Neutrophil (primary cell): Measurements from ENCODE around the gene TMEM51.

Source experiments
- H3K27ac ChIP-seq: fragments of 200-600 bp; sonication (generic); 2 replicates; pipeline ENCODE4 v1.5.1; 2016; ENCODE audit warnings: mild to moderate bottlenecking, moderate library complexity
- H3K27me3 ChIP-seq: fragments of 200-600 bp; sonication (generic); 2 replicates; pipeline ENCODE4 v1.6.0; 2016; ENCODE audit warnings: mild to moderate bottlenecking
- H3K36me3 ChIP-seq: fragments of 200-600 bp; sonication (generic); 2 replicates; pipeline ENCODE4 v1.5.1; 2017
- H3K4me1 ChIP-seq, 2 experiments: fragments of 200-600 bp in 1 of 2; sonication (generic) in 1 of 2; 1 replicate in 1 of 2; 2 replicates in 1 of 2; pipeline versions ENCODE4 v1.5.1 to v1.6.1; 2013 to 2016; ENCODE audit warnings: low read depth in 1 of 2, low read length in 1 of 2, mild to moderate bottlenecking in 1 of 2, moderate library complexity in 1 of 2; ENCODE audit not compliant: control insufficient read depth in 1 of 2, insufficient read depth in 1 of 2
- H3K4me3 ChIP-seq, 2 experiments: fragments of 200-600 bp in 1 of 2; sonication (generic) in 1 of 2; 1 replicate in 1 of 2; 2 replicates in 1 of 2; pipeline ENCODE4 v1.5.1; 2013 to 2016; ENCODE audit warnings: low read depth in 1 of 2, low read length in 1 of 2, mild to moderate bottlenecking in 1 of 2, moderate library complexity in 1 of 2
- H3K9me3 ChIP-seq: fragments of 200-600 bp; sonication (generic); 2 replicates; pipeline ENCODE4 v1.5.1; 2016
- CTCF ChIP-seq: fragments of 200-600 bp; sonication (generic); IDR thresholded peaks from 2 replicates; pipeline ENCODE4 v1.5.1; 2016; ENCODE audit warnings: antibody characterized with exemption

The TMEM51 gene

DNA sequence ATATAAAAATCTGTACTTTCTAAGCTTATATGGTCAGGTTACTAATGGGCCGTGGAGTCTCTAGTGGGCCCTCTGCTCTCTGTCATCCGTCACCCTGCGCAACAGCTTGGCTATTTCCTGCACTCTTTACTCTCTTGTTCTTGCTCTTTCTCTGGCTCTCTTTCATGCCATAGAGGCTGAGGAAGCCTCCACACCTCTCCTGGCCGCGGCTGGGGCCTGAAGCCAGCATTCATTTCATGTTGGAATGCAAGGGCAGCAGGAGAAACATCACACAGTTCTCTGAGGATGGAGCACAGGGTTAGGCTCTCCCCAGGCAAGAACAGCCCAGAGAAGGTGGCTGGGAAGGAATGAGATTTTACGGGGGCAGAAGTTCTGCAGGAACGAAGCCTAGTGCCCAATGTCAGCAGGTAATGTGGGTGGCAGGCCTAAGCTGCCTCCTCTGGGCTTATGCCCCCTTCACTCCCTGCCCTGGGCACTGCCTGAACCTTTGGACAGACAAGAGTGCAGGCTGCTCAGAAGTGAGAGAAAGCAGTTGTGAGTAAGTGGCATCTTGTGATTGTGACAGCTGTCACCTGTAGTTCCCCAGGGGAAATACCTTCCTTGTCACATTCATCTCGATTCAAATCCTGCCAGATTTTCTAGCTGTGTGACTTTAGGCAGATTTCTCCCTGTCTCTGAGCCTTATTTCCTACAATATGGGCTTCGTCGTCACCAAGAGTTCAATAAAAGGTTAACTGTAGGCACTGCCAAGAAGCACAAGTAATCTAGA, 89.9 kb downstream of the TMEM51 start:
- Histone ChIP-seq H3K27me3 (peaks cover 17% of the 10 kb centered on the region), H3K27ac (no peak overlapping the region), H3K36me3 (no peaks in the 10 kb centered on the region), H3K9me3 (no peaks in the 10 kb centered on the region), H3K4me3 (no peak overlapping the region), H3K4me1 (peaks cover 28 to 31% of the 10 kb centered on the region in 2 experiments)
- TF ChIP-seq CTCF: no peak

DNA sequence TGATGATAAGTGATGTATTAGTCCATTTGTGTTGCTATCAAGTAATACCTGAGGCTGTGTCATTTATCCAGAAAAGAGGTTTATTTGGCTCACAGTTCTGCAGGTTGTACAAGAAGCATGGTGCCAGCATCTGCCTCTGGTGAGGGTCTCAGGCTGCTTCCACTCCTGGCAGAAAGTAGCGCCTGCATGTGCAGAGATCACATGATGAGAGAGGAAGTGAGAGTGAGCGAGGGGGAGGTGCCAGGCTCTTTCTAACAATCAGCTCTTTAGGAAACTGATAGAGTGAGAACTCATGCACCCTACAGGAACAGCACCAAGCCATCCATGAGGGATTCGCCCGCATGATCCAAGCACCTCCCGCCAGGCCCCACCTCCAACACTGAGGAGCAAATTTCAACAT, 91.3 kb downstream of the TMEM51 start:
- H3K4me3 ChIP-seq: no peak overlapping the region
- peaks cover 30% of the 10 kb centered on the region for H3K27me3 ChIP-seq
- peaks cover 28 to 31% of the 10 kb centered on the region in 2 experiments for H3K4me1 ChIP-seq
- no peak overlapping the region for H3K27ac ChIP-seq
- TF ChIP-seq CTCF: no peak
- H3K36me3 ChIP-seq: no peaks in the 10 kb centered on the region
- H3K9me3 ChIP-seq: no peaks in the 10 kb centered on the region

- peak overlapping the region; percentile 49 for H3K27ac ChIP-seq
- H3K36me3 ChIP-seq: no peaks in the 10 kb centered on the region
- peak overlapping the region in 1 of 2 experiments; percentile 45 for H3K4me3 ChIP-seq
- TF ChIP-seq CTCF: no peak
- peaks cover 35% of the 10 kb centered on the region for H3K27me3 ChIP-seq
- H3K9me3 ChIP-seq: no peaks in the 10 kb centered on the region
- H3K4me1 ChIP-seq: peaks cover 28 to 31% of the 10 kb centered on the region in 2 experiments
These were observed 92.2 kb downstream of the TMEM51 start for GRCh38 chr1:15245593-15246360.

DNA sequence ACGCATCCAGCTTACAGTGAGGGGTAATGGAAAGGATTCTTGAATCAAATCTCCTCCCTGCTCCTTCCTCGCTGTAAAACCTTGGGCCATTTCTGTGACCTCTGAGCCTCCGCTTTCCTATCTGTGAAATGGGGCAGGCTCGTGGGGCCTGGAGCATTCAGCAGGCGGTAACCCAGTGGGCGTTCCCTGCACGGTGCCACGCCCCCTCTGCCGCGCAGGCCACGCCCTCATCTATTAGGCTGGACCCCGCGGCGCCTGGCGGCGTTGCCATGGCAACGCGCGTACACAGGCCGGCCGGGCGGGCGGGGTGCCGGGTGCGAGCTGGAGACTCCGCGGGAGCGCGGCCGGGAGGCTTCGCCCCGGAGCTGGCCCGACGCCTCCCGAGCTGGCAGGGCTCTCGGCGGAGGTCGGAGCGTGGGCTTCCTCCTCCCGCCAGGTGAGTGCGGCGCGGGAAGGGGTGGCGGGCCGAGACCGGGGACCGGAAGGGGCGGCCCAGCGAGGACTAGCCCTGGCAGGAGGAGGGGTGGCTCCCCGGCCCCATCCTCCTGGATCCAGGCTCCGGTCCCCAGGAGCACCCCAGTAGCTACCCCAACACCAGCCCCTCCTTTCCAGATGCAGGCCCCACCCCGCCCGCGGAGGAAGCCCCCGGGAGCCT, 93.5 kb downstream of the TMEM51 start, which contains the start of gene FHAD1:
Gene FHAD1, plus strand, starts transcription at position 264 of the 655 bp plus-strand sequence. CDS start 4,562 bp downstream, outside the sequence.
- H3K27ac ChIP-seq: peak within 1 kb of the TSS; percentile 49
- H3K4me1 ChIP-seq: peaks cover 28 to 31% of the 10 kb centered on the region in 2 experiments
- TF ChIP-seq CTCF: no peak
- no peaks in the 10 kb centered on the region for H3K36me3 ChIP-seq
- H3K4me3 ChIP-seq: peak within 1 kb of the TSS; percentile 45
- peaks cover 35% of the 10 kb centered on the region for H3K27me3 ChIP-seq
- no peaks in the 10 kb centered on the region for H3K9me3 ChIP-seq

- Histone ChIP-seq H3K27ac (no peak overlapping the region), H3K27me3 (peaks cover 36% of the 10 kb centered on the region), H3K9me3 (no peaks in the 10 kb centered on the region), H3K4me1 (peaks cover 28 to 31% of the 10 kb centered on the region in 2 experiments), H3K36me3 (no peaks in the 10 kb centered on the region), H3K4me3 (no peak overlapping the region)
- TF ChIP-seq CTCF: no peak
These were observed 94.7 kb downstream of the TMEM51 start for GRCh38 chr1:15248216-15248615.
